Thyroid gland (tissue), 4 donors: ENCODE results near the gene SPATA20.

Experiments used
- POLR2A ChIP-seq, 2 donors: fragments of 450-650 bp; IDR thresholded peaks; one replicate each; pipeline ENCODE4 v1.6.1; 2017; ENCODE audit warnings: antibody characterized with exemption in 2 of 2, mild to moderate bottlenecking in 2 of 2, moderate library complexity in 1 of 2
- TF ChIP-seq, protein P1 (sequence below), 6 experiments: fragments of 200-600 bp in 3 of 6; fragments of 450-650 bp in 3 of 6; sonication (generic) in 3 of 6; IDR thresholded peaks; one replicate each; pipeline ENCODE4 v1.5.1; 2016 to 2019; ENCODE audit warnings: antibody characterized with exemption in 6 of 6, mild to moderate bottlenecking in 2 of 6, inconsistent platforms in 1 of 6, moderate library complexity in 1 of 6

DNA sequence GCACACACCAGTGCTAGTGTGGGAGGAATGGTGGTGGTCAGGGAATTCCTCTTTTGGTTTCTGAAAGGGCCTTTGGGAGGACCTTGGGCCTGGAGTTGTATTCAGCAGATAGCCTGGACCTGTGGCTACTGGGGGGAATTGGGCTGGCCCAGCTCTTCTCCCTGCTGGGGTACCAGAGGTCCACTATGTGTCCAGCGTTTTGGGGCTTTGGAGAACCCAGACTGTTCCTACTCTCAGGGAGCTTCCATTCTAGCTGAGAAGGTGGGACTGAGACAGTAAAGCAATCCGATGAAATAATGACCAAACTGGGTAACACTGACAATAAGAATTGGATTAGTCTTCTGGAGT is 12.0 kb upstream of the SPATA20 start:
- TF ChIP-seq, protein P1, sequence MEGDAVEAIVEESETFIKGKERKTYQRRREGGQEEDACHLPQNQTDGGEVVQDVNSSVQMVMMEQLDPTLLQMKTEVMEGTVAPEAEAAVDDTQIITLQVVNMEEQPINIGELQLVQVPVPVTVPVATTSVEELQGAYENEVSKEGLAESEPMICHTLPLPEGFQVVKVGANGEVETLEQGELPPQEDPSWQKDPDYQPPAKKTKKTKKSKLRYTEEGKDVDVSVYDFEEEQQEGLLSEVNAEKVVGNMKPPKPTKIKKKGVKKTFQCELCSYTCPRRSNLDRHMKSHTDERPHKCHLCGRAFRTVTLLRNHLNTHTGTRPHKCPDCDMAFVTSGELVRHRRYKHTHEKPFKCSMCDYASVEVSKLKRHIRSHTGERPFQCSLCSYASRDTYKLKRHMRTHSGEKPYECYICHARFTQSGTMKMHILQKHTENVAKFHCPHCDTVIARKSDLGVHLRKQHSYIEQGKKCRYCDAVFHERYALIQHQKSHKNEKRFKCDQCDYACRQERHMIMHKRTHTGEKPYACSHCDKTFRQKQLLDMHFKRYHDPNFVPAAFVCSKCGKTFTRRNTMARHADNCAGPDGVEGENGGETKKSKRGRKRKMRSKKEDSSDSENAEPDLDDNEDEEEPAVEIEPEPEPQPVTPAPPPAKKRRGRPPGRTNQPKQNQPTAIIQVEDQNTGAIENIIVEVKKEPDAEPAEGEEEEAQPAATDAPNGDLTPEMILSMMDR (IDR thresholded peaks at IDR 0.05), result no peak
- TF ChIP-seq POLR2A (IDR thresholded peaks at IDR 0.05), result no peak
